Right lung (tissue), 5 donors: ENCODE data around the gene MSANTD2. TPM values are rescaled to one million over a fixed set of nuclear protein-coding genes. Genes with fewer than 3 reads are reported as not detected.

Experiments used
- polyA plus RNA-seq, 5 donors: library from polyadenylated mRNA; unstranded; fragments of 120-200 nt; gene quantifications; one replicate each; pipeline versions ENCODE4 v1.2.1 to v1.2.3, GENCODE V29; 2013; ENCODE audit warnings: inconsistent platforms in 1 of 5, low replicate concordance in 1 of 5; ENCODE audit not compliant: insufficient read length in 5 of 5, insufficient read depth in 1 of 5

MSANTD2 gene
- polyA plus RNA-seq, 5 donors = 36.6 to 45.9 (median 40.7) TPM

Other genes with a start within 250 kb of the MSANTD2 start
- under 1 TPM in 3 of 5 donors, not detected in 2; 0.03 to 0.06 (median 0.04) TPM for gene OR8A1, start 230.4 kb downstream of the MSANTD2 start, polyA plus RNA-seq
- gene PANX3, start 189.0 kb downstream of the MSANTD2 start, polyA plus RNA-seq = under 1 TPM in 1 of 5 donors, not detected in 4; 0.08 TPM
- 10 to 100 TPM; 34.8 to 38.9 (median 38.3) TPM for gene TBRG1, start 177.5 kb downstream of the MSANTD2 start, polyA plus RNA-seq
- gene SIAE, start 126.7 kb downstream of the MSANTD2 start, polyA plus RNA-seq = 10 to 100 TPM; 13.8 to 17.5 (median 14.7) TPM
- 10 to 100 TPM; 12.3 to 19.1 (median 15.6) TPM for gene SPA17, start 126.5 kb downstream of the MSANTD2 start, polyA plus RNA-seq
- 10 to 100 TPM; 15.8 to 30.2 (median 21.5) TPM for gene NRGN, start 60.5 kb downstream of the MSANTD2 start, polyA plus RNA-seq
- 10 to 100 TPM; 22.5 to 32.9 (median 28.8) TPM for gene VSIG2, start 48.2 kb downstream of the MSANTD2 start, polyA plus RNA-seq
- gene ESAM, start 38.1 kb downstream of the MSANTD2 start, polyA plus RNA-seq = 100 to 1,000 TPM in 4 of 5 donors, 10 to 100 TPM in 1; 98.1 to 144 (median 116) TPM
- 10 to 100 TPM; 34.8 to 64.9 (median 47.9) TPM for gene ROBO3, start 65.0 kb upstream of the MSANTD2 start, polyA plus RNA-seq
- gene ROBO4, start 97.5 kb upstream of the MSANTD2 start, polyA plus RNA-seq = 10 to 100 TPM; 26.0 to 63.9 (median 42.5) TPM
- not detected for gene HEPN1, start 118.8 kb upstream of the MSANTD2 start, polyA plus RNA-seq
- gene HEPACAM, start 135.6 kb upstream of the MSANTD2 start, polyA plus RNA-seq = under 1 TPM in 4 of 5 donors, not detected in 1; 0.10 to 0.15 (median 0.11) TPM
- gene CCDC15, start 153.8 kb upstream of the MSANTD2 start, polyA plus RNA-seq = 10 to 100 TPM in 1 of 5 donors, 1 to 10 TPM in 4; 4.4 to 10.0 (median 5.6) TPM